GM19240 (cell line): ENCODE data around the gene PLAA.

Experiments used
- DNase-seq: peaks from one replicate; pipeline ENCODE4 v3.0.0; 2011; ENCODE audit warnings: low spot score; ENCODE audit not compliant: insufficient read length

The PLAA gene

GRCh38 chr9:26946753-26947727 lies at the start of gene PLAA:
Gene PLAA (minus strand): TSS chr9:26947242. CDS start chr9:26947045, 197 bp downstream.
- DNase-seq: peak; percentile 71

- no peak for DNase-seq
Measured at GRCh38 chr9:26995810-26996209, 48.8 kb upstream of the PLAA start.

- no peak for DNase-seq
Measured at GRCh38 chr9:26983340-26983739, 36.3 kb upstream of the PLAA start.

DNA sequence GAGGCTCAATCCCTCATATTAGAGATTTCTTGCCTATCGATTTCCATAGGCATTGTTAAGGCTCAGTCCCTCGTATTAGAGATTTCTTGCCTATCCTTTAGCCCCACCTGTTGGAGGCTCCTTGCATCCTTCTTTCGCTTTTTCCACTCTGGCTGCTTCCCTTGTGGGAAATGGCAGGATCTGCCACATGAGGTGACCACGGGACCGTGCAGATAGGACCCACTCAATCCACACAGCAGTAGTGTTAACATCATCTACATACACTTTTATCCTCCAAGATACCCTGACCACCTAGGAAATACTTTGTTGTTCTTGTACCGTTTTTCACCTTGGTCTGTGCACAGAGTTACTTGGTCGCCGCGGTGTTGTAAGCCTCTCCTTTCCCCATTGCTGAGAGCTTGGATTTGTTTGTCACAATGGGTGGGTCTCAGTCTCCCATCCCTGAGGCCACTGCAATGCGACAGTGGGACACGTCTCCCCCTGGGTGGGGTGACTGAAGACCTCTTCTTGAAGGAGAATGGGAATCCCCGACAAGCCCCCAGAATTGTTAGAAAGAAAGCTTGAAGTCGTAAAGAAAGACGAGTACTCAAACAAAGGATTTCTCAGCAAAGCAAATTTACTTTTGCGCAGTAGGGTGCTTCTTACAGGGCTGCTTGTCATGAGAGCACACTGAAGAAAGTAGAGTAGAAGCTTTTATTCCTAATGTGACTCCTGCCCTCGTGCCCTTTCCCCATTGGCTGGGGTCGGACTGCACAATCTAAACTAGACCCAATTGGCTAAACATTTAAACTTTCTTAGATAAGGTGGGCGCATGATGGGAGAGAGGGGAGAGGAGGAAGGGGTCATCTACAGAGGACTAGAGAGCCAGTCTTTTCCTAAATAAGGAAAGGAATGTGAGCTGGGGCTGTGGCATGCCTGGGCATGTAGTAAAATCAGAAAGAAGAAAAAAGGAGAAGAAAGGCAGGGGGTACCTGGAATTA lies 29.0 kb upstream of the PLAA start:
- no peak for DNase-seq

DNA sequence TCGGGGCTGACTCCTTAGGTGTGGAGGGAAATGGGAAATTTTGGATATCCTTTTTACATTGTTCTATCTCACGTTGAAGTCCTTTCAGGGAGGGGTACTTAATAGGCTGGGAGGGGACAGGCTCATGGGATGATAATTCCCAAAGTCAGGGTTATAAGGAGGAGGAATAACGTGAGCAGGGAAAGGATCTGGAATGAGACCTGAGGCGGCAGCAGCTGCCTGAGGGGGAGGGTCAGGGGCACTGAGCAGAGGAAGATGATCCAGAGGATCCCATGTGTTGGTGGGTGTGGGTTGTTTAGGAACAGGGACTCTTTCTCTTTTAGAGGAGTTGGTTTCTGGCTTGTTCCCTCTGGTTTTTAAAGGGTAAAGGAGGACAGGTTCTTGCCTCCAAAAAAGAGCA lies 27.9 kb upstream of the PLAA start:
- no peak for DNase-seq

DNA sequence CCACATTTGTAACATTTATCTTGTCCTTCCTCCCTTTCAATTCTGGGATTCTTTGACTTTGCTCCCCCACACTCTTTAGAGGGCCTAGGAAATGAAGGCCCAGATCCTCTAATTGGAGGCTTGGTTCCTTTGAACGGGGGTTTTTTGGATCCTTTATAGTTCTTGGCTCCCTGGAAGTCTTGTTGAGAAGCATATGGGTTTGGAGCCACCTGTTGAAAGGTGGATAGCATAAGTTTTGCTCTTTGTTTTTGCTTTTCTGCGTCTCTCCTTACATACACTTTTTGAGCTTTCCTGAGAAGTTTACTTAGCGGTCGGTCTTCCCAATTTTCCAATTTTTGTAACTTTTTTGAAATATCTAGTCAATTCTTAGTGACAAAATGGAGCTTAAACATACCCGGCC lies 26.9 kb upstream of the PLAA start:
- DNase-seq: no peak

DNA sequence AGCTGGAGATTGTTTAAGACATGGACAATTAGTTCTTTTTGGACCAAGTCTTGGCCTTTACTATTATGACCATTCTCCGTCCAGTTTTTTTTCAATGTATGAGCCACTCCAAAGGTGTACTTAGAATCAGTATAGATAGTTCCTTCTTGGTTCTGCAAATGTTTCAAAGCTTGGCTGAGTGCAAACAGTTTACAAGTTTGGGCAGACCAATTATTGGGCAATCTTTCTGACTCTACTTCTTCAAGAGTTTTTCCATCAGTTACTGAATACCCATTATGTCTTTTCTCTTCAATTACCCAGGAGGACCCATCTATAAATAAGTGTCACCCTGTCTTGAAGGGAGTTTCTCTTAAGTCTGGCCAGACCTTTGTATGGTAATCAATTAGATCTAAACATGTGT lies 24.7 kb upstream of the PLAA start:
- DNase-seq: no peak

GRCh38 chr9:26956860-26957233 lies 9.8 kb upstream of the PLAA start:
- no peak for DNase-seq

DNA sequence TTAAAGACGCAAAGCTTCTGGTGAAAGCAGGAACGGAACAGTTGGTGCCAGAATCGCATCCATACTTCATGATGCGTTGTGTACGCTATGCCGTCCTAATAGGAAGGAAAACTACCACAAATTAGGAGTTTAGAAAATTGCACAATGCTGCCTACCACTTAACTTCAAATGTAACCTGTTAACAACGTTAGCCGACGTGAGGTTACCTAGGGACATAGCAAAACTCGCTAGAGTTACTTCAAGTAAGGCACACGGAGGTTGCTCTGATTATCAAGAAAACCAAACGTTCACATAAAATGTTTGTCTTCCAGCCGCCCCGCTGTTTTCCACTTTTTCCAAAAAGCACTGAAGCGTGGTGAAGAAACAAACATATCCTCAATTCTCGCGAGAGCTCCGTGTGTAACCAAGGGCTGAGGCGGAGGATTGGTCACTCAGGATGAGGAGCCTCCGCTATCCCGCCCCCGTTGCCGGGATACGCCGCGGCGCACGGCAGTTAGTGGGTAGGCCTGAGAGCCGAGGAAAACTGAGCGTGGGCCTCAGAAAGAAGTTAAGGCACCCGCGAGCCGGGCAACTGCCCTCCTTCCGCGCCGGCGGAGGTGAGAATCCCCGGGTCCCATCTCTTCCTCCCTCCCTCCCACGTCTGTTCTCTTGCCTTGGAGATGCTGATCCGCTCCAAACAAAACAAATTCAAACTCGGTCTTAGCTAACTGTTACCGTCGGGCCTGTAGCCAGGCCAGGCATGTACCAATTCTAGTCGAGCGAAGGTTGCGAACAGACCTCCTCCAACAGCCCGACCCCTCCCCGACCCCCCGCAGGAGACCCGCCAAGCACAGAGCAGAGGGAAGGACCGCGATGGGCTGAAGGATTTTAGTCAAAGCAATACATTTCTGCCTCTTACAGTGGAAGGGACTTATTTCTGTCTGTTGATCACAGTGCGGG lies 9.1 kb upstream of the PLAA start, which contains the start of gene IFT74:
Gene IFT74 (plus strand): TSS at position 492 of the 939 bp plus-strand sequence. CDS start 5,556 bp downstream, outside the sequence.
- peak; percentile 79 for DNase-seq

DNA sequence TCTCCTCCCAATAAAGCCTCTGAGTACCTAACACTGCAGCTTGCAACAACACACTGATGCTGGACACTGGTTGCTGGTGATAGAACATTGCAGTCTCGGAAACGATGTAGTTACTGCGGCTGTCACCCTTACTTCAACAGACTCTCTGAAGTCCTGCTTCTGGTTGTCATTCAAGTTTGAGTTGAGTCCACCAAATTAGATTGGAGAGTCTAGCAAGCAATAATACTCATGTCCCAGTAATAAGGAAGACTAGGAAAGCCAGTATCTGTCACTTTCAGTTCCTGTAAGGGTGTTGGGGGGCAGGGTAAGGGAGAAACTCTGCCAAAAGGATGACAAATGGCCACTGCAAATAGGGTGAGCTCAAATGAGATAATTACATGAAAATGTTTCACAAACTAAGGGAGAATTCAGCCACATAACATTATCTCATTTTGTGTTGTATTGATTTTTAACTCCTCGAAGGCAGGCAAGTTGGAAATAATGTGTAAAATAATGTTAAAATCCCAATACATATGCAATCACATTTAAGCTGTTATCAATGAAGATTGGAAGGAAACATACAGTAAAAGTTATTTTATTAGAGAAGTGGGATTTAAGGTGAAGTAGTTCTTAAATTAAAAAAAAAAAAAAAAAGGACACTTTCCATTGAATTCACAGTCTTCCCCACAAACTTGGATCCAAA lies 8.3 kb upstream of the PLAA start:
- DNase-seq: no peak

DNA sequence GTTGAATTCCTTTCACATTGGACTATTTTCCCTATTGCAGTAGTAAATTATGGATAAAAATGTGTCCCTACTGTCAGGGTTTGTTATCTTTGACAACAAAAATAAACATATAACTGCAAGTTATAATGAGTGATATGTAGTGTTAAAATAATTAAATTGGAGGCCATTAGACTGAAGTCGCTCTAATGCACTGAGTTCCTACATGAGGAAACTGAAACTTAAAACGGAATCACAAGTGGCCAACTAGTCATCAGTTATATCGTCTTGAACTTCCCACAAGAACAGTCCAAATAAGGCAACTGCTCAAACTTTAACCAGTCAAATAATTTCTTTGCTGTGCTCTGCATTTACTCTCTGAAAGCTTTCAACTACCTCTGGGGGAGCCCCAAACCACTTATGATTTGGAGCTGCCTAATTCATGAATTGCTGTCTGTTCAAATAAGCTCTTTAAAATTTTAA lies 7.0 kb upstream of the PLAA start:
- DNase-seq: no peak

GRCh38 chr9:26951794-26952193 lies 4.8 kb upstream of the PLAA start:
- no peak for DNase-seq

DNA sequence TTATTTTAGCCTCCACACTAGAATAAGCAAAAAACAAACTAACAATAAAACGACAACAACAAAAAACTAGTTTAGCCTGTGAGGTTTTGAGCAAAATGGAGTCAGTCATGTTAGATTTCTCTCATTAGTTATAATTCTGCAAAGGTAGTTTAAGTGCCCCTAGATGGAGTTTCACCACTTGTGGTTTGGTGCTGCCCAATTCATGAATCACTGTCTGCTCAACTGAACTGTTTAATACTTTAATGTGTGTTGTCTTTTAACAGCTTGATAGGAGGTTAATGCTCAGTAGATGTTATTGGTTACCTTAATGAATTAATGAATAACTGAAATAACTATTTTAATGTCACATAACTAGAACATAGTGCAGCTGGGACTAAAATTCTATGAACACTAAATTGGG lies 3.5 kb upstream of the PLAA start:
- no peak for DNase-seq

- no peak for DNase-seq
Measured at GRCh38 chr9:26949637-26950069, 2.6 kb upstream of the PLAA start.

DNA sequence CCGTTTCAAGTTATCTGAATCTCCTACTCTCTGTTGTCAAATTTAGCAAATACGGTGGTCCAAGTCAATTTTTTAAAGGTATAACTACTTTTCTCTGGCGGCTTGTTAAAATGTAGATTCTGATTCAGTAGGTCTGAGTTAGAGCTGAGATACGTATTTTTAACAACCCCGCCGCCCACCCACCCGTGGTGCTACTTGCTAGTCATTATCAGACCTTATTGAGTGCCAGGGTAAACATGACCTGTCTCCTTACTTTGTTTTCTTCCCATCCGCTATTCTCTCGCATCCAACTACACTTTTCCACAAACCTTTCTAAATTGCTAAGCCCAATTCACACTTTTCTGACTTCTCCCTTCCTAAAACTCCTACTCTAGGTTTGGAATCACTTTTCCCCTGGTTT lies 694 bp upstream of the PLAA start:
- no peak for DNase-seq

GRCh38 chr9:26945591-26945990 lies 1.5 kb downstream of the PLAA start:
- no peak for DNase-seq

DNA sequence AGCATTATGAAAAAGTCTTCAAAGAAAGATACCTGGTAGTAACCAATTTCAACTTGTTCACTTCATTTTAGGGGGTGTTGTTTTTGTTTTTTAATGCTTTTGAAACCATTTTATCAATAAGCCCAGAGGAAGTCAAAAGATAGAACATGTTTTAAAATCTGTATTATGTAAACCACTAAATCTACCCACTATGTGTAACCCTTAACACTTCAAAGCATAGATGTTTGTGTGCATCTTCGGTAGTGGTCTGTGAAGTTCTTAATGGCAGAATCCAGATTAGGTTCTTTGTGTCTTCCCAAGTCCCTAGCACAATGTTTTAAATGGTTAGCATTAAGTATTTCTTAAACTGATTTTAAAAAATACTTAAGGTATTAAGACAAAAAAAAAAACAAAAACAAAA lies 6.3 kb downstream of the PLAA start:
- no peak for DNase-seq

- no peak for DNase-seq
Measured at GRCh38 chr9:26939955-26940711, 6.9 kb downstream of the PLAA start.

GRCh38 chr9:26937816-26938371 lies 9.1 kb downstream of the PLAA start:
- no peak for DNase-seq
